SH-SY5Y (cell line): ENCODE data around the gene DUSP28.

Experiments
- GATA2 ChIP-seq: IDR thresholded peaks from 2 replicates; pipeline ENCODE4 v1.6.1; 2011; ENCODE audit warnings: mild to moderate bottlenecking, low read depth, low read length
- GATA3 ChIP-seq: IDR thresholded peaks from 2 replicates; pipeline ENCODE4 v1.6.1; 2011; ENCODE audit warnings: low read depth, mild to moderate bottlenecking, low read length, moderate library complexity

- no peak for TF ChIP-seq GATA3
- no peak for TF ChIP-seq GATA2
These were observed 35.0 kb upstream of the DUSP28 start for GRCh38 chr2:240524963-240525718.
